Liver (tissue), 9 donors: ENCODE measurements around the gene AMIGO2. TPM values are rescaled to one million over a fixed set of nuclear protein-coding genes. Genes with fewer than 3 reads are reported as not detected.

Experiments used
- DNase-seq: peaks from one replicate; pipeline ENCODE4 v3.0.0-alpha.2; 2017; ENCODE audit warnings: low spot score
- H3K27ac ChIP-seq, 2 donors: one replicate each; pipeline ENCODE4 v1.7.0; 2013; ENCODE audit warnings: inconsistent platforms in 2 of 2, low read length in 2 of 2, control low read depth in 1 of 2, low read depth in 1 of 2, mild to moderate bottlenecking in 1 of 2
- H3K27me3 ChIP-seq, 4 donors: one replicate each; pipeline versions ENCODE4 v1.6.1 to v1.7.0; 2013; ENCODE audit warnings: low read length in 3 of 4, inconsistent platforms in 1 of 4, mild to moderate bottlenecking in 1 of 4, moderate library complexity in 1 of 4; ENCODE audit not compliant: control insufficient read depth in 4 of 4, insufficient read depth in 4 of 4
- H3K36me3 ChIP-seq, 4 donors: one replicate each; pipeline versions ENCODE4 v1.6.1 to v1.7.0; 2013; ENCODE audit warnings: low read length in 3 of 4, mild to moderate bottlenecking in 3 of 4, low read depth in 1 of 4, moderate library complexity in 1 of 4; ENCODE audit not compliant: control insufficient read depth in 4 of 4, insufficient read depth in 3 of 4
- H3K4me1 ChIP-seq, 4 donors: one replicate each; pipeline versions ENCODE4 v1.6.1 to v1.7.0; 2013; ENCODE audit warnings: low read length in 3 of 4, mild to moderate bottlenecking in 3 of 4, moderate library complexity in 1 of 4; ENCODE audit not compliant: control insufficient read depth in 4 of 4, insufficient read depth in 4 of 4
- H3K4me3 ChIP-seq, 3 donors: one replicate each; pipeline versions ENCODE4 v1.6.1 to v1.7.0; 2013; ENCODE audit warnings: low read length in 3 of 3, control low read depth in 1 of 3, low read depth in 1 of 3, mild to moderate bottlenecking in 1 of 3
- H3K9ac ChIP-seq, 2 donors: one replicate each; pipeline ENCODE4 v1.7.0; 2013; ENCODE audit warnings: low read length in 2 of 2, mild to moderate bottlenecking in 2 of 2, moderate library complexity in 2 of 2, control low read depth in 1 of 2, low read depth in 1 of 2
- H3K9me3 ChIP-seq, 4 donors: one replicate each; pipeline versions ENCODE4 v1.6.1 to v1.7.0; 2013; ENCODE audit warnings: low read length in 3 of 4; ENCODE audit not compliant: control insufficient read depth in 4 of 4
- EGR1 ChIP-seq, 2 donors: IDR thresholded peaks; 2 replicates each; pipeline ENCODE4 v1.6.1; 2016 to 2018; ENCODE audit warnings: antibody characterized with exemption in 2 of 2, low read depth in 2 of 2
- FOXA1 ChIP-seq: IDR thresholded peaks from 2 replicates; pipeline ENCODE4 v1.6.1; 2016; ENCODE audit warnings: antibody characterized with exemption
- FOXA2 ChIP-seq: IDR thresholded peaks from 2 replicates; pipeline ENCODE4 v1.6.1; 2016; ENCODE audit warnings: antibody characterized with exemption
- GABPA ChIP-seq, 2 donors: IDR thresholded peaks in 1 of 2; conservative IDR thresholded peaks in 1 of 2; 2 replicates each; pipeline ENCODE4 v1.6.1; 2016; ENCODE audit warnings: antibody characterized with exemption in 2 of 2, mild to moderate bottlenecking in 1 of 2, moderate library complexity in 1 of 2
- HNF4A ChIP-seq, 2 donors: conservative IDR thresholded peaks; 2 replicates each; pipeline ENCODE4 v1.6.1; 2016; ENCODE audit warnings: antibody characterized with exemption in 2 of 2, mild to moderate bottlenecking in 2 of 2
- HNF4G ChIP-seq: IDR thresholded peaks from 2 replicates; pipeline ENCODE4 v1.6.1; 2016; ENCODE audit warnings: antibody characterized with exemption
- JUND ChIP-seq, 2 donors: IDR thresholded peaks; 2 replicates each; pipeline ENCODE4 v1.6.1; 2016; ENCODE audit warnings: antibody characterized with exemption in 2 of 2
- NR2F2 ChIP-seq: IDR thresholded peaks from 2 replicates; pipeline ENCODE4 v1.6.1; 2016; ENCODE audit warnings: antibody characterized with exemption
- RAD21 ChIP-seq, 2 donors: IDR thresholded peaks; 2 replicates each; pipeline ENCODE4 v1.6.1; 2016; ENCODE audit warnings: antibody characterized with exemption in 2 of 2, mild to moderate bottlenecking in 2 of 2
- RXRA ChIP-seq, 2 donors: IDR thresholded peaks; 2 replicates each; pipeline ENCODE4 v1.6.1; 2017 to 2018; ENCODE audit warnings: antibody characterized with exemption in 2 of 2, mild to moderate bottlenecking in 1 of 2
- SP1 ChIP-seq: IDR thresholded peaks from 2 replicates; pipeline ENCODE4 v1.6.1; 2018; ENCODE audit warnings: antibody characterized with exemption, mild to moderate bottlenecking
- TAF1 ChIP-seq: conservative IDR thresholded peaks from 2 replicates; pipeline ENCODE4 v1.6.1; 2016; ENCODE audit warnings: antibody characterized with exemption, mild to moderate bottlenecking
- YY1 ChIP-seq: IDR thresholded peaks from 2 replicates; pipeline ENCODE4 v1.6.1; 2016; ENCODE audit warnings: antibody characterized with exemption, mild to moderate bottlenecking
- WGBS: extraction: QIAGEN DNeasy Blood & Tissue Kit; methylation state at CpG from one replicate; pipeline ENCODE4 v1.1.7; 2013; 5-methylcytosine and 5-hydroxymethylcytosine counted together
- polyA plus RNA-seq, 2 donors: library from polyadenylated mRNA; stranded (reverse) in 1 of 2; unstranded in 1 of 2; fragments of 200-250 nt in 1 of 2; fragments of >200 nt in 1 of 2; fragmentation: Nextera tagmentation in 1 of 2; extraction: Ambion mirVana in 1 of 2; gene quantifications; one replicate each; pipeline versions ENCODE4 v1.2.1 to v1.2.3, GENCODE V29; 2013 to 2015
- total RNA-seq, 2 donors: library from RNA; depleted of rRNA; stranded (reverse); fragments of >200 nt; gene quantifications; one replicate each; pipeline ENCODE4 v1.2.3, GENCODE V29; 2014
- TF ChIP-seq, protein P1 (sequence below): IDR thresholded peaks from 2 replicates; pipeline ENCODE4 v1.6.1; 2016; ENCODE audit warnings: antibody characterized with exemption
- TF ChIP-seq, protein P2 (sequence below): IDR thresholded peaks from 2 replicates; pipeline ENCODE4 v1.6.1; 2016; ENCODE audit warnings: antibody characterized with exemption
- TF ChIP-seq, protein P3 (sequence below): fragments of 150-350 bp; IDR thresholded peaks from 2 replicates; pipeline ENCODE4 v1.5.1; 2017; ENCODE audit warnings: improper control_type of control experiment, low read depth, low read length; ENCODE audit not compliant: missing input control
- TF ChIP-seq, protein P4 (sequence below): IDR thresholded peaks from 2 replicates; pipeline ENCODE4 v1.6.1; 2016; ENCODE audit warnings: antibody characterized with exemption, mild to moderate bottlenecking
- TF ChIP-seq, protein P5 (sequence below): IDR thresholded peaks from 2 replicates; pipeline ENCODE4 v1.6.1; 2016; ENCODE audit warnings: antibody characterized with exemption
- donor health status: healthy.
- donor health status: healthy.
- donor health status: healthy.
- donor health status: healthy.
- donor health status: healthy.

The AMIGO2 gene
- total and polyA plus RNA-seq, 4 donors: 1.2 to 3.5 (median 2.3) TPM

DNA sequence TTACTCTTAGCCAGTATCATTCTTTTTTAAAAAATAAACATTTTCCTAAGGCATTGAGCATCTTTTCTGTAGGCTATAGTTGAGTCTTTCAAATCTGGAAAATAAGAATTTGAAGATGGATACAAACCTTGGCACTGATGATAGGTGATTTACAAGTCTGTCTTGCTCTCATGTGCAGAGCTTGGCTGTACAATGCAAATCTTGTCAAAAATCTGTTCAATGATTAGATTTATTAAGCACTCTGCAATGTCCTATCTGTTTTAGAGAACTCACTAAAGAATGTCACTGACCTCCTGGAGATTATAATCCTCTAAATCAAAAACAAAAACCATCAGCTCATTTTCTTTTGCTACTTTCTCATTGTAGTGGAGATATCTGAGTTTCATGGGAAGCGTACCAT is 42.8 kb upstream of the AMIGO2 start:
- no peaks in the 10 kb centered on the region for H3K4me1 ChIP-seq
- no peak for DNase-seq
- no peak overlapping the region for H3K4me3 ChIP-seq
- H3K36me3 ChIP-seq: no peaks in the 10 kb centered on the region
- no peak overlapping the region for H3K27ac ChIP-seq
- no peaks in the 10 kb centered on the region for H3K27me3 ChIP-seq
- TF ChIP-seq RXRA (IDR thresholded peaks at IDR 0.05) (no peak), EGR1 (IDR thresholded peaks at IDR 0.05; ENCODE audit: low read depth in 2 of 2) (no peak), JUND (IDR thresholded peaks at IDR 0.05) (no peak), HNF4G (no peak), YY1 (no peak), SP1 (no peak), GABPA (IDR thresholded peaks at IDR 0.05 in 1 of 2, conservative IDR thresholded peaks at IDR 0.05 in 1 of 2) (no peak), FOXA2 (no peak), FOXA1 (no peak), NR2F2 (no peak), TAF1 (no peak), RAD21 (IDR thresholded peaks at IDR 0.05) (no peak), HNF4A (conservative IDR thresholded peaks at IDR 0.05) (no peak)
- TF ChIP-seq, protein P1, sequence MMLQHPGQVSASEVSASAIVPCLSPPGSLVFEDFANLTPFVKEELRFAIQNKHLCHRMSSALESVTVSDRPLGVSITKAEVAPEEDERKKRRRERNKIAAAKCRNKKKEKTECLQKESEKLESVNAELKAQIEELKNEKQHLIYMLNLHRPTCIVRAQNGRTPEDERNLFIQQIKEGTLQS: no peak
- TF ChIP-seq, protein P2, sequence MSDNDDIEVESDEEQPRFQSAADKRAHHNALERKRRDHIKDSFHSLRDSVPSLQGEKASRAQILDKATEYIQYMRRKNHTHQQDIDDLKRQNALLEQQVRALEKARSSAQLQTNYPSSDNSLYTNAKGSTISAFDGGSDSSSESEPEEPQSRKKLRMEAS: no peak
- TF ChIP-seq, protein P3, sequence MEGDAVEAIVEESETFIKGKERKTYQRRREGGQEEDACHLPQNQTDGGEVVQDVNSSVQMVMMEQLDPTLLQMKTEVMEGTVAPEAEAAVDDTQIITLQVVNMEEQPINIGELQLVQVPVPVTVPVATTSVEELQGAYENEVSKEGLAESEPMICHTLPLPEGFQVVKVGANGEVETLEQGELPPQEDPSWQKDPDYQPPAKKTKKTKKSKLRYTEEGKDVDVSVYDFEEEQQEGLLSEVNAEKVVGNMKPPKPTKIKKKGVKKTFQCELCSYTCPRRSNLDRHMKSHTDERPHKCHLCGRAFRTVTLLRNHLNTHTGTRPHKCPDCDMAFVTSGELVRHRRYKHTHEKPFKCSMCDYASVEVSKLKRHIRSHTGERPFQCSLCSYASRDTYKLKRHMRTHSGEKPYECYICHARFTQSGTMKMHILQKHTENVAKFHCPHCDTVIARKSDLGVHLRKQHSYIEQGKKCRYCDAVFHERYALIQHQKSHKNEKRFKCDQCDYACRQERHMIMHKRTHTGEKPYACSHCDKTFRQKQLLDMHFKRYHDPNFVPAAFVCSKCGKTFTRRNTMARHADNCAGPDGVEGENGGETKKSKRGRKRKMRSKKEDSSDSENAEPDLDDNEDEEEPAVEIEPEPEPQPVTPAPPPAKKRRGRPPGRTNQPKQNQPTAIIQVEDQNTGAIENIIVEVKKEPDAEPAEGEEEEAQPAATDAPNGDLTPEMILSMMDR: no peak
- TF ChIP-seq, protein P4, sequence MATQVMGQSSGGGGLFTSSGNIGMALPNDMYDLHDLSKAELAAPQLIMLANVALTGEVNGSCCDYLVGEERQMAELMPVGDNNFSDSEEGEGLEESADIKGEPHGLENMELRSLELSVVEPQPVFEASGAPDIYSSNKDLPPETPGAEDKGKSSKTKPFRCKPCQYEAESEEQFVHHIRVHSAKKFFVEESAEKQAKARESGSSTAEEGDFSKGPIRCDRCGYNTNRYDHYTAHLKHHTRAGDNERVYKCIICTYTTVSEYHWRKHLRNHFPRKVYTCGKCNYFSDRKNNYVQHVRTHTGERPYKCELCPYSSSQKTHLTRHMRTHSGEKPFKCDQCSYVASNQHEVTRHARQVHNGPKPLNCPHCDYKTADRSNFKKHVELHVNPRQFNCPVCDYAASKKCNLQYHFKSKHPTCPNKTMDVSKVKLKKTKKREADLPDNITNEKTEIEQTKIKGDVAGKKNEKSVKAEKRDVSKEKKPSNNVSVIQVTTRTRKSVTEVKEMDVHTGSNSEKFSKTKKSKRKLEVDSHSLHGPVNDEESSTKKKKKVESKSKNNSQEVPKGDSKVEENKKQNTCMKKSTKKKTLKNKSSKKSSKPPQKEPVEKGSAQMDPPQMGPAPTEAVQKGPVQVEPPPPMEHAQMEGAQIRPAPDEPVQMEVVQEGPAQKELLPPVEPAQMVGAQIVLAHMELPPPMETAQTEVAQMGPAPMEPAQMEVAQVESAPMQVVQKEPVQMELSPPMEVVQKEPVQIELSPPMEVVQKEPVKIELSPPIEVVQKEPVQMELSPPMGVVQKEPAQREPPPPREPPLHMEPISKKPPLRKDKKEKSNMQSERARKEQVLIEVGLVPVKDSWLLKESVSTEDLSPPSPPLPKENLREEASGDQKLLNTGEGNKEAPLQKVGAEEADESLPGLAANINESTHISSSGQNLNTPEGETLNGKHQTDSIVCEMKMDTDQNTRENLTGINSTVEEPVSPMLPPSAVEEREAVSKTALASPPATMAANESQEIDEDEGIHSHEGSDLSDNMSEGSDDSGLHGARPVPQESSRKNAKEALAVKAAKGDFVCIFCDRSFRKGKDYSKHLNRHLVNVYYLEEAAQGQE: no peak
- TF ChIP-seq, protein P5, sequence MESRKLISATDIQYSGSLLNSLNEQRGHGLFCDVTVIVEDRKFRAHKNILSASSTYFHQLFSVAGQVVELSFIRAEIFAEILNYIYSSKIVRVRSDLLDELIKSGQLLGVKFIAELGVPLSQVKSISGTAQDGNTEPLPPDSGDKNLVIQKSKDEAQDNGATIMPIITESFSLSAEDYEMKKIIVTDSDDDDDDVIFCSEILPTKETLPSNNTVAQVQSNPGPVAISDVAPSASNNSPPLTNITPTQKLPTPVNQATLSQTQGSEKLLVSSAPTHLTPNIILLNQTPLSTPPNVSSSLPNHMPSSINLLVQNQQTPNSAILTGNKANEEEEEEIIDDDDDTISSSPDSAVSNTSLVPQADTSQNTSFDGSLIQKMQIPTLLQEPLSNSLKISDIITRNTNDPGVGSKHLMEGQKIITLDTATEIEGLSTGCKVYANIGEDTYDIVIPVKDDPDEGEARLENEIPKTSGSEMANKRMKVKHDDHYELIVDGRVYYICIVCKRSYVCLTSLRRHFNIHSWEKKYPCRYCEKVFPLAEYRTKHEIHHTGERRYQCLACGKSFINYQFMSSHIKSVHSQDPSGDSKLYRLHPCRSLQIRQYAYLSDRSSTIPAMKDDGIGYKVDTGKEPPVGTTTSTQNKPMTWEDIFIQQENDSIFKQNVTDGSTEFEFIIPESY: no peak
- H3K9ac ChIP-seq: no peak overlapping the region
- no peaks in the 10 kb centered on the region for H3K9me3 ChIP-seq
- 96% methylated on average over 1 of the region's 1 CpG for WGBS
